H1 (cell line): ENCODE measurements around the gene GPRC5D. TPM values are rescaled to one million over a fixed set of nuclear protein-coding genes. Genes with fewer than 3 reads are reported as not detected.
A peak's percentile ranks its signal among the peaks of the same experiment; 100 is the strongest.

Experiments used
- CTCF ChIA-PET: fragments of 300-600 bp; sonication (Branson Sonifier 250); formaldehyde crosslinking; loops from one replicate; lab custom pipeline; 2021; ENCODE audit not compliant: partially characterized antibody; lab: Charles Lee
- POLR2A ChIA-PET: fragments of 300-600 bp; sonication (Branson Sonifier 250); formaldehyde crosslinking; loops from one replicate; lab custom pipeline; 2021; ENCODE audit warnings: inconsistent platforms; ENCODE audit not compliant: partially characterized antibody; lab: Charles Lee
- DNase-seq, 2 experiments: peaks; one replicate each; pipeline versions ENCODE4 v3.0.0 to v3.0.0-alpha.2; 2010 to 2022; ENCODE audit warnings: low spot score in 2 of 2, low read depth in 1 of 2, mixed read lengths in 1 of 2
- FAIRE-seq: peaks from 2 replicates; lab custom pipeline; 2011; peaks lifted over from hg19 to GRCh38; lab: Jason Lieb, UNC
- H2AFZ ChIP-seq: 2 replicates; pipeline ENCODE4 v1.8.1; 2012; ENCODE audit warnings: low read length, inconsistent platforms
- H2AK5ac ChIP-seq: 2 replicates; pipeline ENCODE4 v1.6.1; 2013; ENCODE audit warnings: low read depth, low read length
- H2BK120ac ChIP-seq: replicated peaks from 2 replicates; pipeline ENCODE3; 2013; ENCODE audit warnings: low read depth, low read length, inconsistent platforms
- H2BK12ac ChIP-seq: 2 replicates; pipeline ENCODE4 v1.6.1; 2013; ENCODE audit warnings: low read depth, low read length
- H2BK15ac ChIP-seq: 2 replicates; pipeline ENCODE4 v1.6.1; 2013; ENCODE audit warnings: low read length
- H2BK20ac ChIP-seq: 2 replicates; pipeline ENCODE4 v1.6.1; 2013; ENCODE audit warnings: low read length
- H2BK5ac ChIP-seq: 2 replicates; pipeline ENCODE4 v1.6.1; 2013; ENCODE audit warnings: low read depth, low read length
- H3K14ac ChIP-seq: 2 replicates; pipeline ENCODE4 v1.6.1; 2013; ENCODE audit warnings: inconsistent platforms; ENCODE audit not compliant: insufficient read length
- H3K18ac ChIP-seq: 2 replicates; pipeline ENCODE4 v1.6.1; 2013; ENCODE audit warnings: low read length; ENCODE audit errors: extremely low read depth
- H3K23ac ChIP-seq: 2 replicates; pipeline ENCODE4 v1.6.1; 2013; ENCODE audit warnings: inconsistent platforms; ENCODE audit not compliant: insufficient read length
- H3K23me2 ChIP-seq: 2 replicates; pipeline ENCODE4 v1.6.1; 2013; ENCODE audit warnings: low read depth, low read length
- H3K27ac ChIP-seq: 2 replicates; pipeline ENCODE4 v1.6.1; 2011; ENCODE audit warnings: low read depth, low read length, inconsistent platforms
- H3K27me3 ChIP-seq, 4 experiments: replicated peaks in 1 of 4; 1 replicate in 1 of 4; 2 replicates in 3 of 4; pipeline versions ENCODE4 v1.6.1 to v1.8.1; 2011 to 2013; ENCODE audit warnings: low read length in 3 of 4, mild to moderate bottlenecking in 3 of 4, inconsistent platforms in 2 of 4, mixed read lengths in 2 of 4, moderate library complexity in 1 of 4; ENCODE audit not compliant: control insufficient read depth in 3 of 4, insufficient read depth in 3 of 4; ENCODE audit errors: extremely low read depth in 1 of 4
- H3K36me3 ChIP-seq, 4 experiments: 2 replicates each; pipeline versions ENCODE4 v1.6.1 to v1.8.1; 2011 to 2013; ENCODE audit warnings: mild to moderate bottlenecking in 4 of 4, low read length in 3 of 4, moderate library complexity in 2 of 4, control low read depth in 1 of 4, inconsistent platforms in 1 of 4; ENCODE audit not compliant: insufficient read depth in 4 of 4, control insufficient read depth in 2 of 4
- H3K4ac ChIP-seq: replicated peaks from 2 replicates; pipeline ENCODE3; 2013; ENCODE audit warnings: low read length, low read depth, mixed read lengths, inconsistent platforms; ENCODE audit not compliant: insufficient read length
- H3K4me1 ChIP-seq, 4 experiments: replicated peaks in 1 of 4; 1 replicate in 1 of 4; 2 replicates in 3 of 4; pipeline versions ENCODE4 v1.6.1 to v1.8.1; 2011 to 2013; ENCODE audit warnings: low read length in 3 of 4, inconsistent platforms in 2 of 4, mixed read lengths in 1 of 4; ENCODE audit not compliant: insufficient read depth in 4 of 4, control insufficient read depth in 3 of 4
- H3K4me2 ChIP-seq, 2 experiments: 2 replicates each; pipeline versions ENCODE4 v1.6.1 to v1.8.1; 2011 to 2013; ENCODE audit warnings: low read depth in 2 of 2, low read length in 2 of 2, control low read depth in 1 of 2, inconsistent platforms in 1 of 2, mild to moderate bottlenecking in 1 of 2; ENCODE audit not compliant: insufficient read depth in 1 of 2
- H3K4me3 ChIP-seq, 4 experiments: fragments of 200-600, 300-600 bp in 1 of 4; sonication (generic), shearing (Covaris generic), sonication (Bioruptor Twin) in 1 of 4; 2 replicates each; pipeline versions ENCODE4 v1.5.1 to v1.8.1; 2011 to 2016; ENCODE audit warnings: low read length in 4 of 4, low read depth in 3 of 4, control low read depth in 2 of 4, inconsistent platforms in 2 of 4, mild to moderate bottlenecking in 2 of 4, mixed read lengths in 1 of 4, moderate library complexity in 1 of 4; ENCODE audit not compliant: insufficient read depth in 2 of 4; ENCODE audit errors: extremely low read depth in 1 of 4
- H3K56ac ChIP-seq: replicated peaks from 2 replicates; pipeline ENCODE3; 2013; ENCODE audit warnings: low read depth, mild to moderate bottlenecking, mixed read lengths, low read length, inconsistent platforms; ENCODE audit not compliant: insufficient read length
- H3K79me1 ChIP-seq: 2 replicates; pipeline ENCODE4 v1.6.1; 2013; ENCODE audit warnings: low read depth, low read length, control low read depth
- H3K79me2 ChIP-seq, 2 experiments: 2 replicates each; pipeline versions ENCODE4 v1.6.1 to v1.8.1; 2012 to 2013; ENCODE audit warnings: low read length in 2 of 2, mild to moderate bottlenecking in 2 of 2, inconsistent platforms in 1 of 2; ENCODE audit not compliant: insufficient read depth in 2 of 2, control insufficient read depth in 1 of 2
- H3K9ac ChIP-seq, 4 experiments: replicated peaks in 1 of 4; 1 replicate in 1 of 4; 2 replicates in 3 of 4; pipeline versions ENCODE4 v1.6.1 to v1.8.1; 2011 to 2013; ENCODE audit warnings: low read depth in 3 of 4, low read length in 3 of 4, control low read depth in 2 of 4, mild to moderate bottlenecking in 2 of 4, moderate library complexity in 2 of 4, inconsistent platforms in 1 of 4; ENCODE audit errors: extremely low read depth in 1 of 4
- H3K9me3 ChIP-seq, 2 experiments: 2 replicates each; pipeline versions ENCODE4 v1.6.1 to v1.8.1; 2012 to 2013; ENCODE audit warnings: mild to moderate bottlenecking in 2 of 2, moderate library complexity in 2 of 2, control low read depth in 1 of 2, inconsistent platforms in 1 of 2, low read depth in 1 of 2, low read length in 1 of 2, mixed read lengths in 1 of 2; ENCODE audit not compliant: insufficient read depth in 2 of 2
- H4K20me1 ChIP-seq, 2 experiments: replicated peaks in 1 of 2; 2 replicates each; pipeline versions ENCODE3 to v1.8.1; 2011 to 2013; ENCODE audit warnings: inconsistent platforms in 2 of 2, low read length in 2 of 2, mild to moderate bottlenecking in 1 of 2; ENCODE audit not compliant: insufficient read depth in 2 of 2, control insufficient read depth in 1 of 2
- H4K5ac ChIP-seq: 2 replicates; pipeline ENCODE4 v1.6.1; 2013; ENCODE audit warnings: low read length, low read depth, mixed read lengths, inconsistent platforms; ENCODE audit not compliant: insufficient read length
- H4K8ac ChIP-seq: 2 replicates; pipeline ENCODE4 v1.8.0; 2013; ENCODE audit warnings: mild to moderate bottlenecking, moderate library complexity, low read length, inconsistent platforms; ENCODE audit not compliant: insufficient read depth; ENCODE audit errors: extremely low read depth
- H4K91ac ChIP-seq: replicated peaks from 2 replicates; pipeline ENCODE3; 2013; ENCODE audit warnings: low read length, mixed read lengths, inconsistent platforms; ENCODE audit not compliant: insufficient read length
- CHD2 ChIP-seq: IDR thresholded peaks from 2 replicates; pipeline ENCODE4 v1.6.1; 2012; ENCODE audit warnings: low read length, improper control_type of control experiment
- CTCF ChIP-seq, 3 experiments: IDR thresholded peaks; 1 replicate in 2 of 3; 2 replicates in 1 of 3; pipeline versions ENCODE4 v1.5.1 to v1.6.1; 2011; ENCODE audit warnings: low read length in 3 of 3, mild to moderate bottlenecking in 3 of 3, inconsistent platforms in 2 of 3, low read depth in 1 of 3, moderate library complexity in 1 of 3; ENCODE audit not compliant: insufficient read depth in 1 of 3; ENCODE audit errors: control extremely low read depth in 1 of 3
- POLR2AphosphoS5 ChIP-seq: IDR thresholded peaks from 2 replicates; pipeline ENCODE4 v1.6.1; 2011; ENCODE audit warnings: low read depth, low read length
- RAD21 ChIP-seq, 2 experiments: IDR thresholded peaks in 1 of 2; conservative IDR thresholded peaks in 1 of 2; 2 replicates each; pipeline ENCODE4 v1.6.1; 2011; ENCODE audit warnings: low read depth in 2 of 2, low read length in 2 of 2, improper control_type of control experiment in 1 of 2, inconsistent platforms in 1 of 2, mild to moderate bottlenecking in 1 of 2, moderate library complexity in 1 of 2
- TAF7 ChIP-seq: optimal IDR thresholded peaks from 2 replicates; pipeline ENCODE3; 2011; ENCODE audit warnings: low read depth, mild to moderate bottlenecking, inconsistent platforms, low read length, moderate library complexity, borderline replicate concordance
- USF2 ChIP-seq: IDR thresholded peaks from 2 replicates; pipeline ENCODE4 v1.6.1; 2011; ENCODE audit warnings: low read length, improper control_type of control experiment
- ZNF274 ChIP-seq: IDR thresholded peaks from 2 replicates; pipeline ENCODE4 v1.7.0; 2012; ENCODE audit warnings: low read length, borderline replicate concordance; ENCODE audit errors: extremely low read depth
- WGBS, 2 experiments: shearing (Covaris generic) in 1 of 2; methylation state at CpG; one replicate each; pipeline versions ENCODE4 v1.1.6 to v1.1.7; 2013 to 2015; ENCODE audit warnings: low lambda C conversion rate in 2 of 2, mixed read lengths in 2 of 2, inconsistent platforms in 1 of 2, low coverage in 1 of 2, missing lambda C conversion rate in 1 of 2; ENCODE audit not compliant: insufficient replicate concordance in 2 of 2, insufficient coverage in 1 of 2, insufficient read length in 1 of 2; ENCODE audit errors: extremely low coverage in 1 of 2, missing lambda C conversion rate in 1 of 2; 5-methylcytosine and 5-hydroxymethylcytosine counted together
- polyA plus RNA-seq, 7 experiments: library from polyadenylated mRNA; depleted of rRNA in 3 of 7; stranded (reverse) in 5 of 7; unstranded in 2 of 7; fragments of >200 nt in 5 of 7; fragments of 200-250 nt in 2 of 7; gene quantifications; 1 replicate in 5 of 7; 2 replicates in 1 of 7; 4 replicates in 1 of 7; pipeline versions ENCODE4 v1.2.1 to v1.2.3, GENCODE V29; 2011 to 2013; ENCODE audit warnings: missing spikeins in 2 of 7, mixed read lengths in 2 of 7
- total RNA-seq: library from RNA; stranded (reverse); fragmentation: NEBNext Ultra II Directional; extraction: Animal tissue kit (Norgen Biotek cat#: 25700); gene quantifications from 2 replicates; pipeline ENCODE4 v1.2.1, GENCODE V29; 2021

Gene GPRC5D
- total and polyA plus RNA-seq, 2 of the 8 experiments (the other 6 are each of a cell fraction or from before 2014, with no cell fraction given), result 0.45 TPM; not detected in 1

GRCh38 chr12:12983420-12984035 lies 31.6 kb upstream of the GPRC5D start:
- H3K56ac ChIP-seq, result no peak overlapping the region
- no peak for DNase-seq
- no peak overlapping the region for H3K4ac ChIP-seq
- no peak overlapping the region for H3K4me3 ChIP-seq
- H3K23ac ChIP-seq, result no peak overlapping the region
- no peak overlapping the region for H4K91ac ChIP-seq
- POLR2A ChIA-PET, result interaction anchor here (0.8 kb wide), 1 partner anchor 11 kb away, joined by 3 read pairs; no protein-coding TSS in a partner anchor
- H2BK12ac ChIP-seq, result no peak overlapping the region
- peak in 2 of 3 experiments; percentile 52 to 60; a peak in 3 of 4 replicates for TF ChIP-seq CTCF (IDR thresholded peaks at IDR 0.05; ENCODE audit: control extremely low read depth in 1 of 3, insufficient read depth in 1 of 3, low read depth in 1 of 3, low read length in 3 of 3)
- no peak for TF ChIP-seq ZNF274
- TF ChIP-seq CHD2, result no peak
- peak; percentile 57 to 65 for TF ChIP-seq RAD21 (IDR thresholded peaks at IDR 0.05 in 1 of 2, conservative IDR thresholded peaks at IDR 0.05 in 1 of 2; ENCODE audit: low read depth in 2 of 2, low read length in 2 of 2)
- no peak for TF ChIP-seq TAF7
- TF ChIP-seq USF2, result no peak
- no peak for TF ChIP-seq POLR2AphosphoS5
- TF ChIP-seq, all 59 proteins: peak for 2
- Histone ChIP-seq H3K9me3 (no peaks in the 10 kb centered on the region), H2BK15ac (no peak overlapping the region), H3K14ac (no peak overlapping the region), H4K5ac (no peak overlapping the region), H3K23me2 (no peaks in the 10 kb centered on the region), H3K79me2 (no peaks in the 10 kb centered on the region; a peak in 1 of 4 replicates), H3K9ac (no peak overlapping the region), H3K4me1 (peaks cover 0 to 7% (median 2%) of the 10 kb centered on the region in 4 experiments; a peak in 3 of 7 replicates), H2AK5ac (no peak overlapping the region), H4K20me1 (peaks cover 0 to 2% of the 10 kb centered on the region in 2 experiments), H2AFZ (no peak overlapping the region), H4K8ac (no peak overlapping the region), H2BK5ac (no peak overlapping the region), H3K27ac (no peak overlapping the region), H3K36me3 (peaks cover 4 to 32% (median 24%) of the 10 kb centered on the region in 4 experiments), H3K79me1 (peaks cover 2% of the 10 kb centered on the region; the same call in 1 of the 2 replicates), H3K4me2 (no peak overlapping the region), H2BK20ac (no peak overlapping the region), H3K27me3 (no peaks in the 10 kb centered on the region), H2BK120ac (no peak overlapping the region), H3K18ac (no peak overlapping the region)
- CTCF ChIA-PET, result interaction anchor here (0.7 to 9.5 kb wide), 31 partner anchors 8 to 252 kb away, joined by 3 to 118 read pairs (median 4); partner anchors contain the start of genes FAM234B and GPRC5D
- peak; percentile 89 for FAIRE-seq
- WGBS, 2 experiments, result 69% methylated on average over 9 of the region's 9 CpGs; no CpG with 5 or more reads in 1 of the 2 experiments
